Lung (tissue), 12 donors: ENCODE results near the gene SLC8A2. TPM values are rescaled to one million over a fixed set of nuclear protein-coding genes. Genes with fewer than 3 reads are reported as not detected.

ENCODE experiments used
- ATAC-seq: fragments of 200-7000 bp; cut with Tn5 transposase; one replicate; pipeline ENCODE4 v1.9.1; 2020; ENCODE audit warnings: moderate number of reproducible peaks; ENCODE audit not compliant: insufficient read depth, low FRiP score
- DNase-seq, 3 donors: peaks; one replicate each; pipeline ENCODE4 v3.0.0-alpha.2; 2013 to 2017
- H3K27ac ChIP-seq, 2 donors: one replicate each; pipeline ENCODE4 v1.5.1; 2013; ENCODE audit warnings: mild to moderate bottlenecking in 2 of 2, moderate library complexity in 2 of 2, control low read depth in 1 of 2, inconsistent platforms in 1 of 2, low read depth in 1 of 2, low read length in 1 of 2
- H3K27me3 ChIP-seq, 3 donors: one replicate each; pipeline ENCODE4 v1.5.1; 2013; ENCODE audit warnings: low read length in 2 of 3; ENCODE audit not compliant: control insufficient read depth in 3 of 3, insufficient read depth in 3 of 3
- H3K36me3 ChIP-seq, 4 donors: one replicate each; pipeline ENCODE4 v1.5.1; 2013; ENCODE audit warnings: low read length in 4 of 4, mild to moderate bottlenecking in 1 of 4, moderate library complexity in 1 of 4; ENCODE audit not compliant: control insufficient read depth in 4 of 4, insufficient read depth in 4 of 4
- H3K4me1 ChIP-seq, 5 donors: one replicate each; pipeline ENCODE4 v1.5.1; 2013; ENCODE audit warnings: low read length in 5 of 5, mild to moderate bottlenecking in 2 of 5, moderate library complexity in 1 of 5; ENCODE audit not compliant: control insufficient read depth in 5 of 5, insufficient read depth in 5 of 5
- H3K4me3 ChIP-seq: one replicate; pipeline ENCODE4 v1.5.1; 2013; ENCODE audit warnings: mild to moderate bottlenecking, control low read depth, moderate library complexity
- H3K9ac ChIP-seq, 2 donors: one replicate each; pipeline ENCODE4 v1.5.1; 2013; ENCODE audit warnings: low read length in 2 of 2, control low read depth in 1 of 2; ENCODE audit not compliant: insufficient read depth in 1 of 2
- H3K9me3 ChIP-seq, 4 donors: one replicate each; pipeline ENCODE4 v1.5.1; 2013; ENCODE audit warnings: low read length in 3 of 4, mild to moderate bottlenecking in 1 of 4, moderate library complexity in 1 of 4; ENCODE audit not compliant: control insufficient read depth in 4 of 4, insufficient read depth in 3 of 4
- CTCF ChIP-seq: IDR thresholded peaks from 2 replicates; pipeline ENCODE4 v1.5.1; 2012; ENCODE audit warnings: mild to moderate bottlenecking; ENCODE audit errors: control extremely low read depth, extremely low read depth
- WGBS, 2 donors: extraction: QIAGEN DNeasy Blood & Tissue Kit; methylation state at CpG; one replicate each; pipeline ENCODE4 v1.1.7; 2013; 5-methylcytosine and 5-hydroxymethylcytosine counted together
- polyA plus RNA-seq, 2 donors: library from polyadenylated mRNA; stranded (reverse); fragments of 200-250 nt; gene quantifications; one replicate each; pipeline ENCODE4 v1.2.1, GENCODE V29; 2013
- total RNA-seq, 2 donors: library from RNA; depleted of rRNA in 1 of 2; stranded (reverse); fragments of >200 nt in 1 of 2; gene quantifications; one replicate each; pipeline ENCODE4 v1.2.1, GENCODE V29; 2014 to 2021
- donor health status: control.
- donor health status: control.
- donor health status: Bipolar disorder and iron deficiency.
- donor health status: healthy.
- donor health status: DM: yes; HTN: yes; CAD: no.

Gene SLC8A2
- total and polyA plus RNA-seq, 4 donors = 0.10 to 0.26 (median 0.15) TPM

GRCh38 chr19:47493378-47494210 lies 21.9 kb upstream of the SLC8A2 start:
- Histone ChIP-seq H3K27ac (no peak overlapping the region), H3K4me3 (no peak overlapping the region), H3K9me3 (peaks cover 0 to 2% (median 0%) of the 10 kb centered on the region in 4 donors), H3K4me1 (no peaks in the 10 kb centered on the region), H3K27me3 (no peaks in the 10 kb centered on the region), H3K9ac (no peak overlapping the region), H3K36me3 (peaks cover 0 to 86% (median 22%) of the 10 kb centered on the region in 4 donors)
- WGBS, 2 donors = 86 to 94% methylated on average over 18 of the region's 18 CpGs
- no peak for TF ChIP-seq CTCF
- no peak for DNase-seq
- no peak for ATAC-seq

GRCh38 chr19:47492571-47493377 lies 21.1 kb upstream of the SLC8A2 start:
- no peak for TF ChIP-seq CTCF
- H3K27ac ChIP-seq = no peak overlapping the region
- H3K27me3 ChIP-seq = no peaks in the 10 kb centered on the region
- ATAC-seq = no peak
- no peak for DNase-seq
- H3K4me3 ChIP-seq = no peak overlapping the region
- H3K4me1 ChIP-seq = no peaks in the 10 kb centered on the region
- no peak overlapping the region for H3K9ac ChIP-seq
- peaks cover 0 to 2% (median 0%) of the 10 kb centered on the region in 4 donors for H3K9me3 ChIP-seq
- H3K36me3 ChIP-seq = peaks cover 4 to 83% (median 19%) of the 10 kb centered on the region in 4 donors
- whole genome bisulfite sequencing, 2 donors = 61 to 74% methylated on average over 21 to 23 of the region's 23 CpGs

- Histone ChIP-seq H3K9me3 (peaks cover 0 to 2% (median 0%) of the 10 kb centered on the region in 4 donors), H3K27ac (no peak overlapping the region), H3K27me3 (no peaks in the 10 kb centered on the region), H3K36me3 (peaks cover 4 to 82% (median 19%) of the 10 kb centered on the region in 4 donors), H3K4me3 (no peak overlapping the region), H3K9ac (no peak overlapping the region), H3K4me1 (no peaks in the 10 kb centered on the region)
- WGBS, 2 donors = 81 to 91% methylated on average over 6 to 14 of the region's 14 CpGs
- DNase-seq (no peak), ATAC-seq (no peak)
- TF ChIP-seq CTCF = no peak
Measured at GRCh38 chr19:47492137-47492533, 20.4 kb upstream of the SLC8A2 start.
